ENCODE results near the gene ACTG1. TPM values are rescaled to one million over a fixed set of nuclear protein-coding genes. Genes with fewer than 3 reads are reported as not detected.

The ACTG1 gene
- total RNA-seq, 3 donors from 2014 or later: 1,922 to 4,060 (median 3,184) TPM

GRCh38 chr17:81470270-81470943 is 42.2 kb downstream of the ACTG1 start:
- no peak for DNase-seq
- intact Hi-C loops (cut with DNase I, micrococcal nuclease): loop anchor here in 1 of 2 donors (5.0 kb wide), 1 partner anchor 178 kb away; no protein-coding TSS in a partner anchor
- ATAC-seq: no peak
- no peak for TF ChIP-seq CTCF (IDR thresholded peaks at IDR 0.05)
- H3K36me3 ChIP-seq (ENCODE audit: low read depth): no peaks in the 10 kb centered on the region
- H3K4me1 ChIP-seq (ENCODE audit: low read depth): no peaks in the 10 kb centered on the region
- no peak overlapping the region for H3K4me3 ChIP-seq
- no peaks in the 10 kb centered on the region for H3K9me3 ChIP-seq

- no peak for ATAC-seq
- Histone ChIP-seq H3K4me3 (no peak overlapping the region), H3K9me3 (no peaks in the 10 kb centered on the region), H3K4me1 (ENCODE audit: low read depth) (no peaks in the 10 kb centered on the region), H3K36me3 (ENCODE audit: low read depth) (no peaks in the 10 kb centered on the region)
- intact Hi-C loops (cut with DNase I, micrococcal nuclease): no loop called here
- no peak for TF ChIP-seq CTCF (IDR thresholded peaks at IDR 0.05)
- DNase-seq: no peak
Measured at GRCh38 chr17:81469266-81469665, 43.3 kb downstream of the ACTG1 start.

- no peaks in the 10 kb centered on the region for H3K4me1 ChIP-seq (ENCODE audit: low read depth)
- intact Hi-C loops (cut with DNase I, micrococcal nuclease): no loop called here
- ATAC-seq: no peak
- H3K9me3 ChIP-seq: no peaks in the 10 kb centered on the region
- no peak for TF ChIP-seq CTCF (IDR thresholded peaks at IDR 0.05)
- no peak for DNase-seq
- no peak overlapping the region for H3K4me3 ChIP-seq
- H3K36me3 ChIP-seq (ENCODE audit: low read depth): no peaks in the 10 kb centered on the region
Measured at GRCh38 chr17:81468770-81469121, 43.9 kb downstream of the ACTG1 start.

GRCh38 chr17:81468111-81468769 is 44.4 kb downstream of the ACTG1 start:
- DNase-seq: no peak
- Histone ChIP-seq H3K4me3 (no peak overlapping the region), H3K9me3 (no peaks in the 10 kb centered on the region), H3K36me3 (ENCODE audit: low read depth) (no peaks in the 10 kb centered on the region), H3K4me1 (ENCODE audit: low read depth) (no peaks in the 10 kb centered on the region)
- intact Hi-C loops (cut with DNase I, micrococcal nuclease): no loop called here
- TF ChIP-seq CTCF (IDR thresholded peaks at IDR 0.05): no peak
- no peak for ATAC-seq

- H3K4me1 ChIP-seq (ENCODE audit: low read depth): no peaks in the 10 kb centered on the region
- intact Hi-C loops (cut with DNase I, micrococcal nuclease): no loop called here
- no peaks in the 10 kb centered on the region for H3K36me3 ChIP-seq (ENCODE audit: low read depth)
- ATAC-seq (no peak), DNase-seq (no peak)
- no peak overlapping the region for H3K4me3 ChIP-seq
- H3K9me3 ChIP-seq: no peaks in the 10 kb centered on the region
- TF ChIP-seq CTCF (IDR thresholded peaks at IDR 0.05): no peak
Measured at GRCh38 chr17:81466564-81467472, 45.8 kb downstream of the ACTG1 start.
